Stomach (tissue), 4 donors: ENCODE measurements around the gene CRELD1.
"Not testable (repeated sequence)": the region's sequence is repeated elsewhere in the genome, so short reads cannot be mapped to it uniquely, and the experiment has no call there.

Source experiments
- POLR2A ChIP-seq, 4 donors: fragments of 450-650 bp; IDR thresholded peaks; one replicate each; pipeline ENCODE4 v1.6.1; 2016; ENCODE audit warnings: antibody characterized with exemption in 4 of 4, control low read depth in 2 of 4, mild to moderate bottlenecking in 1 of 4, moderate library complexity in 1 of 4
- TF ChIP-seq, protein P1 (sequence below), 7 experiments: fragments of 450-650 bp in 4 of 7; fragments of 200-600 bp in 3 of 7; sonication (generic) in 3 of 7; IDR thresholded peaks; one replicate each; pipeline ENCODE4 v1.5.1; 2016 to 2019; ENCODE audit warnings: antibody characterized with exemption in 7 of 7, control low read depth in 2 of 7, mild to moderate bottlenecking in 1 of 7

DNA sequence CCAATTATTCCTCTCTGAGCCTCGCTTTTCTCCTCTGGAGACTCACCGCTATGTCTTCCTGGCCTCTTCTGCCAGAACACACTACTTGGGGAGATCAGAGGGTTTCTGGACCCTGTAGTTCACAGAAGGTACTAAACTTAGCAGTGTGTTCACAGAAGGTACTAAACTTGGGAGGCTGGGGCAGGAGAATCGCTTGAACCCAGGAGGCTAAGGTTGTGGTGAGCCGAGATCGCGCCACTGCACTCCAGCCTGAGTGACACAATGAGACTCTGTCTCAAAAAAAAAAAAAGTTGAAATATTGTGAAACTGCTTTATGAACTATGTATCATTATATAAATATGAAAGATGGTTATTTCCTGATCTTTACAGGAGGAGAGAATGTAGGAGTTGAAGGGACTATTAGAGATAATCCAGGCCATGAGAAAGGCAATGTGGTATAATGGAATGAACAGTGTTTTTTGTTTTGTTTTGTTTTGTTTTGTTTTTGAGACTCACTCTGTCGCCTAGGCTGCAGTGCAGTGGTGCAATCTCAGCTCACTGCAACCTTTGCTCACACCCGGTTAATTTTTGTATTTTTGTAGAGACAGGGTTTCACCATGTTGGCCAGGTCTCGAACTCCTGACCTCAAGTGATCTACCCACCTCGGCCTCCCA, 36.8 kb upstream of the CRELD1 start:
- TF ChIP-seq POLR2A (IDR thresholded peaks at IDR 0.05), result not testable (repeated sequence)
- TF ChIP-seq, protein P1, sequence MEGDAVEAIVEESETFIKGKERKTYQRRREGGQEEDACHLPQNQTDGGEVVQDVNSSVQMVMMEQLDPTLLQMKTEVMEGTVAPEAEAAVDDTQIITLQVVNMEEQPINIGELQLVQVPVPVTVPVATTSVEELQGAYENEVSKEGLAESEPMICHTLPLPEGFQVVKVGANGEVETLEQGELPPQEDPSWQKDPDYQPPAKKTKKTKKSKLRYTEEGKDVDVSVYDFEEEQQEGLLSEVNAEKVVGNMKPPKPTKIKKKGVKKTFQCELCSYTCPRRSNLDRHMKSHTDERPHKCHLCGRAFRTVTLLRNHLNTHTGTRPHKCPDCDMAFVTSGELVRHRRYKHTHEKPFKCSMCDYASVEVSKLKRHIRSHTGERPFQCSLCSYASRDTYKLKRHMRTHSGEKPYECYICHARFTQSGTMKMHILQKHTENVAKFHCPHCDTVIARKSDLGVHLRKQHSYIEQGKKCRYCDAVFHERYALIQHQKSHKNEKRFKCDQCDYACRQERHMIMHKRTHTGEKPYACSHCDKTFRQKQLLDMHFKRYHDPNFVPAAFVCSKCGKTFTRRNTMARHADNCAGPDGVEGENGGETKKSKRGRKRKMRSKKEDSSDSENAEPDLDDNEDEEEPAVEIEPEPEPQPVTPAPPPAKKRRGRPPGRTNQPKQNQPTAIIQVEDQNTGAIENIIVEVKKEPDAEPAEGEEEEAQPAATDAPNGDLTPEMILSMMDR (IDR thresholded peaks at IDR 0.05), result not testable (repeated sequence)
